ENCODE measurements around the gene MCC. TPM values are rescaled to one million over a fixed set of nuclear protein-coding genes. Genes with fewer than 3 reads are reported as not detected.

The MCC gene
- total RNA-seq, 1 donor from 2014 or later = 46.1 TPM

DNA sequence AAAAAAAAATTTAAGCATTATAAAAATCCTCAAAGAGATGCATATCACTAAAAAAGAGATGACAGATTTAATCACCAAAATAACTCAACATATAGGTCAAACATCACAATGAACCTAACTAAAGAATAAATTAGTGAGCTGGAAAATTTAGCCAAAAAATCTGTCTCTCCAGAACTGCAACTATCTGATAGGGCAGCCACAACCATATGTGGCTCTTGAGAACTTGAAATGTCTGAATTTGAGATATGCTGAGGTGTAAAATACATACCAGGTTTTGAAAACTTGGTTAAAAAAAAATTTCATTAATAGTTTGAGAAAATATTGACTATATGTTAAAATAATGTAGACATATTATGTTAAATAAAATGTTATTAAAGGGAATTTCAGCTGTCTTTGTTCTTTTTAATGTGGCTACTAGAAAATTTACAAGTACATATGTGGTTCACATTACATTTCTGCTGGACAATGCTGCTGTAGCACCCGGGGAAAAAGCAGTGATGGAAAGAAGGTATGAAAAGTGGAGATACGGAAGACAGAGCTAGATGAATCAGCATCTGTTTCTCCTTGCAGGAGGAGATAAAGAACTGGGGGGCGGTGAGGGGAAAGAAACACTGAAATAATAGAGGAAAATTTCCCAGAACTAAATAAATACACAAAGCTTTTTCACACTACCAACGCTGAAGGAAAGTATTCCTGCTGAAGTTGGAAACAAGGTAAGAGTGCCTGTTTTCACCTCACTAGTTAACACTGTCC, 445.6 kb downstream of the MCC start:
- no peak for DNase-seq
- peaks cover 8% of the 10 kb centered on the region for H3K9me3 Mint-ChIP-seq (ENCODE audit: unreplicated experiment)
- no peak overlapping the region for H3K4me3 Mint-ChIP-seq (ENCODE audit: unreplicated experiment)
- peaks cover 13% of the 10 kb centered on the region for H3K36me3 Mint-ChIP-seq (ENCODE audit: unreplicated experiment)
- peaks cover 7% of the 10 kb centered on the region for H3K27me3 Mint-ChIP-seq (ENCODE audit: unreplicated experiment)
- H3K27ac Mint-ChIP-seq (ENCODE audit: unreplicated experiment) = no peak overlapping the region
- TF ChIP-seq, protein P1, sequence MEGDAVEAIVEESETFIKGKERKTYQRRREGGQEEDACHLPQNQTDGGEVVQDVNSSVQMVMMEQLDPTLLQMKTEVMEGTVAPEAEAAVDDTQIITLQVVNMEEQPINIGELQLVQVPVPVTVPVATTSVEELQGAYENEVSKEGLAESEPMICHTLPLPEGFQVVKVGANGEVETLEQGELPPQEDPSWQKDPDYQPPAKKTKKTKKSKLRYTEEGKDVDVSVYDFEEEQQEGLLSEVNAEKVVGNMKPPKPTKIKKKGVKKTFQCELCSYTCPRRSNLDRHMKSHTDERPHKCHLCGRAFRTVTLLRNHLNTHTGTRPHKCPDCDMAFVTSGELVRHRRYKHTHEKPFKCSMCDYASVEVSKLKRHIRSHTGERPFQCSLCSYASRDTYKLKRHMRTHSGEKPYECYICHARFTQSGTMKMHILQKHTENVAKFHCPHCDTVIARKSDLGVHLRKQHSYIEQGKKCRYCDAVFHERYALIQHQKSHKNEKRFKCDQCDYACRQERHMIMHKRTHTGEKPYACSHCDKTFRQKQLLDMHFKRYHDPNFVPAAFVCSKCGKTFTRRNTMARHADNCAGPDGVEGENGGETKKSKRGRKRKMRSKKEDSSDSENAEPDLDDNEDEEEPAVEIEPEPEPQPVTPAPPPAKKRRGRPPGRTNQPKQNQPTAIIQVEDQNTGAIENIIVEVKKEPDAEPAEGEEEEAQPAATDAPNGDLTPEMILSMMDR (IDR thresholded peaks at IDR 0.05; ENCODE audit: partially characterized antibody, unreplicated experiment) = no peak
- peaks cover 33% of the 10 kb centered on the region for H3K4me1 Mint-ChIP-seq (ENCODE audit: low read depth, unreplicated experiment)

DNA sequence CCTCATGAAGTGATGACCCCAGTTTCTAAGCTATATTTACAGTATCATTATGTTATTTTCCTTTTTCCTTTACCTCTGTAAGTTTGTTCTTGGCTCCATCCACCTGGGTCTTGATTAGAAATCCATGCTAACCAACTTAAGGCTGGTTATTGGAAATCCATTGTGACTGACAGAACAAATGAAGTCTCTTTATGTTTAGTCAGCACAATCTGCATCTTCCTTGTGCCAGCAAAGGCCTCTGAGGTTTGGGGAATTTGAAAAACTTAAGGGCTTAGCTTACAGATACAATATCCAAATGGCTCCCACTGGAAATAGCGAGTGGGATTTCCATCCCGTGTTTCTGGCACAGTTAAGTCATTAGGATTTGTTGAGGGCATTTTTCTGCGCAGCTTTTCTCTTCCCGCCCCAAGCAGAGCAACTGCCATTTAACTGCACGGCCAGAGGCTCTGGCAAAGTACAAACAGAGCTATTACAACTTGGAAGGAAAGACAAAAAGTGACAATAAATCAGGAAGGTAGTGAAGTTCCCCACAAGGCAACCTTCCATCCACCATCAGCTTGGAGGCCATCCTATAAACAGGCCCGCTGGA, 447.5 kb downstream of the MCC start:
- no peak overlapping the region for H3K27ac Mint-ChIP-seq (ENCODE audit: unreplicated experiment)
- H3K4me1 Mint-ChIP-seq (ENCODE audit: low read depth, unreplicated experiment) = peaks cover 35% of the 10 kb centered on the region
- H3K36me3 Mint-ChIP-seq (ENCODE audit: unreplicated experiment) = peaks cover 16% of the 10 kb centered on the region
- peaks cover 13% of the 10 kb centered on the region for H3K9me3 Mint-ChIP-seq (ENCODE audit: unreplicated experiment)
- TF ChIP-seq, protein P1 (IDR thresholded peaks at IDR 0.05; ENCODE audit: partially characterized antibody, unreplicated experiment) = no peak
- no peak for DNase-seq
- peaks cover 7% of the 10 kb centered on the region for H3K27me3 Mint-ChIP-seq (ENCODE audit: unreplicated experiment)
- H3K4me3 Mint-ChIP-seq (ENCODE audit: unreplicated experiment) = no peak overlapping the region

DNA sequence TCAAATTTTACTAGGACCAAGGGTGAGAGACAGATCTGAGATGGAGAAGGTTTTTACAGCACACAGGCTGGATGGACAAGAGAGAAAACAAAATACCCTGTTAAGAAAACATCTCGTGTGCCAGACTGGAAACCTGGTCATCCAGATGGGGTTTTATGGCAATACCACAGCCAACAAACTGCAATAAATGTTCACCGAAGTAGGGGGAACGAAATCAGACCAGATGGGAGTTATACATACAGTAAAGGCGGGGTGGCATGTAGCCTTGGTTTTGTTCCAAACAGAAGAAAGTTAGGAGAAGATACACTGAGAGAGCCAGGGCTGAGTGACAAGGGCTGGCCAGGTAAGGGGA, 448.3 kb downstream of the MCC start:
- Mint-ChIP-seq H3K4me1 (ENCODE audit: low read depth, unreplicated experiment) (peaks cover 43% of the 10 kb centered on the region), H3K27ac (ENCODE audit: unreplicated experiment) (peak overlapping the region; percentile 67), H3K27me3 (ENCODE audit: unreplicated experiment) (peaks cover 9% of the 10 kb centered on the region), H3K36me3 (ENCODE audit: unreplicated experiment) (peaks cover 18% of the 10 kb centered on the region), H3K9me3 (ENCODE audit: unreplicated experiment) (peaks cover 15% of the 10 kb centered on the region), H3K4me3 (ENCODE audit: unreplicated experiment) (no peak overlapping the region)
- no peak for DNase-seq
- TF ChIP-seq, protein P1 (IDR thresholded peaks at IDR 0.05; ENCODE audit: partially characterized antibody, unreplicated experiment) = no peak

DNA sequence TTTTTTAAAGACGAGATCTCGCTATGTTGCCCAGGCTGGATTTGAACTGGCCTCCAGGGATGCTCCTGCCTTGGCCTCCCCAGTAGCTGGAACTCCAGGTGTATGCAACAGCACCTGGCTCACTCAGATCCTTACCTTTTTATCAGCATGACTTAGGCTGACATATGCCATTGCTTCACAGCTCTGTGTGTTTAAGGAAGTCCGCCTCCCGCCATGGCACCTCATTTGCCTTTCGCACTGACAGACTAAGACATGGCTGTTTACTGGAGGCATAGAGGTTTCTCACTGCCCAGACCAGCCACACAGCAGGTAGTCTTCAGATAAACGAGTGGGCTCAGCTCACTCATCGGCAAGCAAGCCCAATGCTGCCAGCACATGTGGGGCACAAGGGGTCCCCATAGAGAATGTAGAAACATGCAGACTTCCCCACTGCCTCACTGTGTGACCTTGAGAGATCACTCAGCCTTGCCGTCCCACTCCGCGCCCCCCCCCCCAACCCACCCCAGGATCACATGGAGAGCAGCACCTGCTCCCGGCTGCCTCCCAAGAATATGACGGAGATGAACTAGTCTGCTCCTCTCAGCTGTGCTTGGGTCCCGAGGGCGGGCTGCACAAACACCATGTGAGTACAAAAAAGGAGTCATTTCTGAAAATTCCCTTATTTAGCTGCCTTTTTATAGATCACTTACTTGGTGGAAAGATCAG, 448.9 kb downstream of the MCC start:
- Mint-ChIP-seq H3K9me3 (ENCODE audit: unreplicated experiment) (peaks cover 17% of the 10 kb centered on the region), H3K27ac (ENCODE audit: unreplicated experiment) (peak overlapping the region; percentile 67), H3K36me3 (ENCODE audit: unreplicated experiment) (peaks cover 16% of the 10 kb centered on the region), H3K4me3 (ENCODE audit: unreplicated experiment) (no peak overlapping the region), H3K4me1 (ENCODE audit: low read depth, unreplicated experiment) (peaks cover 44% of the 10 kb centered on the region), H3K27me3 (ENCODE audit: unreplicated experiment) (peaks cover 9% of the 10 kb centered on the region)
- no peak for DNase-seq
- TF ChIP-seq, protein P1 (IDR thresholded peaks at IDR 0.05; ENCODE audit: partially characterized antibody, unreplicated experiment) = no peak
